ENCODE measurements around the gene NAPA.

- TF ChIP-seq, protein P1, sequence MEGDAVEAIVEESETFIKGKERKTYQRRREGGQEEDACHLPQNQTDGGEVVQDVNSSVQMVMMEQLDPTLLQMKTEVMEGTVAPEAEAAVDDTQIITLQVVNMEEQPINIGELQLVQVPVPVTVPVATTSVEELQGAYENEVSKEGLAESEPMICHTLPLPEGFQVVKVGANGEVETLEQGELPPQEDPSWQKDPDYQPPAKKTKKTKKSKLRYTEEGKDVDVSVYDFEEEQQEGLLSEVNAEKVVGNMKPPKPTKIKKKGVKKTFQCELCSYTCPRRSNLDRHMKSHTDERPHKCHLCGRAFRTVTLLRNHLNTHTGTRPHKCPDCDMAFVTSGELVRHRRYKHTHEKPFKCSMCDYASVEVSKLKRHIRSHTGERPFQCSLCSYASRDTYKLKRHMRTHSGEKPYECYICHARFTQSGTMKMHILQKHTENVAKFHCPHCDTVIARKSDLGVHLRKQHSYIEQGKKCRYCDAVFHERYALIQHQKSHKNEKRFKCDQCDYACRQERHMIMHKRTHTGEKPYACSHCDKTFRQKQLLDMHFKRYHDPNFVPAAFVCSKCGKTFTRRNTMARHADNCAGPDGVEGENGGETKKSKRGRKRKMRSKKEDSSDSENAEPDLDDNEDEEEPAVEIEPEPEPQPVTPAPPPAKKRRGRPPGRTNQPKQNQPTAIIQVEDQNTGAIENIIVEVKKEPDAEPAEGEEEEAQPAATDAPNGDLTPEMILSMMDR (IDR thresholded peaks at IDR 0.05), result no peak
- no peak for TF ChIP-seq POLR2A (IDR thresholded peaks at IDR 0.05)
Observed at GRCh38 chr19:47545061-47545948, 30.4 kb upstream of the NAPA start.

All from breast epithelium (tissue), 3 donors.